ENCODE results near the gene ZGPAT.

DNA sequence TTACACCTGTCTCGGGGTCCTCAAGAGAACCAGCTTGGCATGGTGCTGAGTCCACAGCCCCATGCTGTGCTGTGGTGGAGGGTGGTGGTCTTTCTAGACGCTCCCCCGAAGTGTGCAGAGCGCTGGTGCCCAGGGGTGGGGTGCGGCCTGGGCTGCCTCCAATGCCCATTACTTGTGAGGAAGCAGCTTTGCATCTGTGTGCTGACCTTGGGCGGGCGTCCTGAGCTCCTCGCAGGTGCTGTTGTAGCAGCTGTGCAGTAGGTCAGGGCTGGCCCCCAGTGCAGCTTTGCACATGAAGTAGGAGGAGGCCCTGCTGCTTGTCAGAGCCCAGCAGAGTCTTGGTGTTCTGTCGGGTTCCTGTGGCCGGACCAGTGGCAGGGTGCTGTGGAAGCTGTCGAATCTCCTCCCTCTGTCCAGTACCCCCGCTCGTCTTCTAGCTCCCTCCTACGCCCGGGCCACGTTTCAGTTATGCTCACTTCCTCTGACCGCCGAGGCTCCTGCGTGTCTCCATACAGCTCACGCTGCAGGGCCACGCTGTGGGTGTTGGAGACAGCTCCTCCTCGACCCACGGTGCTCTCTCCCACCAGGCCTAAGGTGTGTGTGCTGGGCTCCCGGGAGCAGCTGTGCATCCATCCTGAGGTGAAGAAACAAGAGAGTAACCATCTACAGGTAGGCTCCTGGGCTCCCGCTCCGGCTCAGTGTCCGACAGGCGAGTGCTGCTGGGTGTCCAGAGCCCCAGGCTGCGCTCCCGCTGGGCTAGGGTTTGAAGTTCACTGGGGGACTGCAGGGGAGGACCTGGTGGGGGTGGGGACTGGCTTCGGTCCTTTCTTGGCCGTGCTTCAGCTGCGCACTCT is 45.7 kb upstream of the ZGPAT start:
- TF ChIP-seq, protein P1, sequence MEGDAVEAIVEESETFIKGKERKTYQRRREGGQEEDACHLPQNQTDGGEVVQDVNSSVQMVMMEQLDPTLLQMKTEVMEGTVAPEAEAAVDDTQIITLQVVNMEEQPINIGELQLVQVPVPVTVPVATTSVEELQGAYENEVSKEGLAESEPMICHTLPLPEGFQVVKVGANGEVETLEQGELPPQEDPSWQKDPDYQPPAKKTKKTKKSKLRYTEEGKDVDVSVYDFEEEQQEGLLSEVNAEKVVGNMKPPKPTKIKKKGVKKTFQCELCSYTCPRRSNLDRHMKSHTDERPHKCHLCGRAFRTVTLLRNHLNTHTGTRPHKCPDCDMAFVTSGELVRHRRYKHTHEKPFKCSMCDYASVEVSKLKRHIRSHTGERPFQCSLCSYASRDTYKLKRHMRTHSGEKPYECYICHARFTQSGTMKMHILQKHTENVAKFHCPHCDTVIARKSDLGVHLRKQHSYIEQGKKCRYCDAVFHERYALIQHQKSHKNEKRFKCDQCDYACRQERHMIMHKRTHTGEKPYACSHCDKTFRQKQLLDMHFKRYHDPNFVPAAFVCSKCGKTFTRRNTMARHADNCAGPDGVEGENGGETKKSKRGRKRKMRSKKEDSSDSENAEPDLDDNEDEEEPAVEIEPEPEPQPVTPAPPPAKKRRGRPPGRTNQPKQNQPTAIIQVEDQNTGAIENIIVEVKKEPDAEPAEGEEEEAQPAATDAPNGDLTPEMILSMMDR (IDR thresholded peaks at IDR 0.05 in 2 of 3, conservative IDR thresholded peaks at IDR 0.05 in 1 of 3; ENCODE audit: control insufficient read depth in 2 of 3, extremely low read depth in 1 of 3, insufficient read depth in 1 of 3, low read depth in 3 of 3, low read length in 3 of 3) = no peak
- TF ChIP-seq POLR2A (IDR thresholded peaks at IDR 0.05; ENCODE audit: low read depth, low read length) = no peak
- TF ChIP-seq NFIC (IDR thresholded peaks at IDR 0.05; ENCODE audit: low read depth, low read length) = no peak
- TF ChIP-seq, protein P2, sequence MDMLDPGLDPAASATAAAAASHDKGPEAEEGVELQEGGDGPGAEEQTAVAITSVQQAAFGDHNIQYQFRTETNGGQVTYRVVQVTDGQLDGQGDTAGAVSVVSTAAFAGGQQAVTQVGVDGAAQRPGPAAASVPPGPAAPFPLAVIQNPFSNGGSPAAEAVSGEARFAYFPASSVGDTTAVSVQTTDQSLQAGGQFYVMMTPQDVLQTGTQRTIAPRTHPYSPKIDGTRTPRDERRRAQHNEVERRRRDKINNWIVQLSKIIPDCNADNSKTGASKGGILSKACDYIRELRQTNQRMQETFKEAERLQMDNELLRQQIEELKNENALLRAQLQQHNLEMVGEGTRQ (IDR thresholded peaks at IDR 0.05; ENCODE audit: borderline replicate concordance, low read depth, low read length) = no peak
- TF ChIP-seq NR2C1 (IDR thresholded peaks at IDR 0.05) = no peak
- TF ChIP-seq RAD51 (IDR thresholded peaks at IDR 0.05) = no peak
- TF ChIP-seq, protein P3, sequence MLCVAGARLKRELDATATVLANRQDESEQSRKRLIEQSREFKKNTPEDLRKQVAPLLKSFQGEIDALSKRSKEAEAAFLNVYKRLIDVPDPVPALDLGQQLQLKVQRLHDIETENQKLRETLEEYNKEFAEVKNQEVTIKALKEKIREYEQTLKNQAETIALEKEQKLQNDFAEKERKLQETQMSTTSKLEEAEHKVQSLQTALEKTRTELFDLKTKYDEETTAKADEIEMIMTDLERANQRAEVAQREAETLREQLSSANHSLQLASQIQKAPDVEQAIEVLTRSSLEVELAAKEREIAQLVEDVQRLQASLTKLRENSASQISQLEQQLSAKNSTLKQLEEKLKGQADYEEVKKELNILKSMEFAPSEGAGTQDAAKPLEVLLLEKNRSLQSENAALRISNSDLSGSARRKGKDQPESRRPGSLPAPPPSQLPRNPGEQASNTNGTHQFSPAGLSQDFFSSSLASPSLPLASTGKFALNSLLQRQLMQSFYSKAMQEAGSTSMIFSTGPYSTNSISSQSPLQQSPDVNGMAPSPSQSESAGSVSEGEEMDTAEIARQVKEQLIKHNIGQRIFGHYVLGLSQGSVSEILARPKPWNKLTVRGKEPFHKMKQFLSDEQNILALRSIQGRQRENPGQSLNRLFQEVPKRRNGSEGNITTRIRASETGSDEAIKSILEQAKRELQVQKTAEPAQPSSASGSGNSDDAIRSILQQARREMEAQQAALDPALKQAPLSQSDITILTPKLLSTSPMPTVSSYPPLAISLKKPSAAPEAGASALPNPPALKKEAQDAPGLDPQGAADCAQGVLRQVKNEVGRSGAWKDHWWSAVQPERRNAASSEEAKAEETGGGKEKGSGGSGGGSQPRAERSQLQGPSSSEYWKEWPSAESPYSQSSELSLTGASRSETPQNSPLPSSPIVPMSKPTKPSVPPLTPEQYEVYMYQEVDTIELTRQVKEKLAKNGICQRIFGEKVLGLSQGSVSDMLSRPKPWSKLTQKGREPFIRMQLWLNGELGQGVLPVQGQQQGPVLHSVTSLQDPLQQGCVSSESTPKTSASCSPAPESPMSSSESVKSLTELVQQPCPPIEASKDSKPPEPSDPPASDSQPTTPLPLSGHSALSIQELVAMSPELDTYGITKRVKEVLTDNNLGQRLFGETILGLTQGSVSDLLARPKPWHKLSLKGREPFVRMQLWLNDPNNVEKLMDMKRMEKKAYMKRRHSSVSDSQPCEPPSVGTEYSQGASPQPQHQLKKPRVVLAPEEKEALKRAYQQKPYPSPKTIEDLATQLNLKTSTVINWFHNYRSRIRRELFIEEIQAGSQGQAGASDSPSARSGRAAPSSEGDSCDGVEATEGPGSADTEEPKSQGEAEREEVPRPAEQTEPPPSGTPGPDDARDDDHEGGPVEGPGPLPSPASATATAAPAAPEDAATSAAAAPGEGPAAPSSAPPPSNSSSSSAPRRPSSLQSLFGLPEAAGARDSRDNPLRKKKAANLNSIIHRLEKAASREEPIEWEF (IDR thresholded peaks at IDR 0.05; ENCODE audit: insufficient replicate concordance, low read depth, low read length) = no peak
- no peak for TF ChIP-seq EZH2 (IDR thresholded peaks at IDR 0.05; ENCODE audit: borderline replicate concordance, control insufficient read depth, low read depth, low read length)
- no peak for TF ChIP-seq CEBPB (IDR thresholded peaks at IDR 0.05; ENCODE audit: borderline replicate concordance in 1 of 2, low read depth in 2 of 2, low read length in 2 of 2)
- no peak for TF ChIP-seq ASH2L (IDR thresholded peaks at IDR 0.05; ENCODE audit: borderline replicate concordance, low read depth)
- TF ChIP-seq MYC (IDR thresholded peaks at IDR 0.05; ENCODE audit: insufficient read depth, insufficient read length, insufficient replicate concordance, low read length, severe bottlenecking) = no peak
- TF ChIP-seq EP300 (IDR thresholded peaks at IDR 0.05; ENCODE audit: borderline replicate concordance in 1 of 2, control insufficient read depth in 1 of 2, low read depth in 2 of 2, low read length in 2 of 2) = no peak

All from GM12878 (cell line).